GM10248 (cell line): ENCODE data around the gene LRRC19.

ENCODE experiments used
- CTCF ChIA-PET: fragments of 300-600 bp; sonication (Branson Sonifier 250); formaldehyde crosslinking; extraction: SDS; loops from one replicate; lab custom pipeline; 2021; ENCODE audit warnings: antibody characterized with exemption; lab: Yijun Ruan, JAX
- POLR2A ChIA-PET: fragments of 350-650 bp; sonication (Branson Sonifier 250); formaldehyde crosslinking; extraction: SDS; loops from one replicate; lab custom pipeline; 2020; ENCODE audit warnings: antibody characterized with exemption; lab: Yijun Ruan, JAX
- DNase-seq: peaks from one replicate; pipeline ENCODE4 v3.0.0; 2012; ENCODE audit errors: extremely low spot score
- TF ChIP-seq, protein P1 (sequence below): IDR thresholded peaks from 2 replicates; pipeline ENCODE4 v1.5.1; 2012; ENCODE audit warnings: mild to moderate bottlenecking, low read depth; ENCODE audit errors: extremely low read depth, missing control alignments, control extremely low read depth

The LRRC19 gene, protein sequence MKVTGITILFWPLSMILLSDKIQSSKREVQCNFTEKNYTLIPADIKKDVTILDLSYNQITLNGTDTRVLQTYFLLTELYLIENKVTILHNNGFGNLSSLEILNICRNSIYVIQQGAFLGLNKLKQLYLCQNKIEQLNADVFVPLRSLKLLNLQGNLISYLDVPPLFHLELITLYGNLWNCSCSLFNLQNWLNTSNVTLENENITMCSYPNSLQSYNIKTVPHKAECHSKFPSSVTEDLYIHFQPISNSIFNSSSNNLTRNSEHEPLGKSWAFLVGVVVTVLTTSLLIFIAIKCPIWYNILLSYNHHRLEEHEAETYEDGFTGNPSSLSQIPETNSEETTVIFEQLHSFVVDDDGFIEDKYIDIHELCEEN

DNA sequence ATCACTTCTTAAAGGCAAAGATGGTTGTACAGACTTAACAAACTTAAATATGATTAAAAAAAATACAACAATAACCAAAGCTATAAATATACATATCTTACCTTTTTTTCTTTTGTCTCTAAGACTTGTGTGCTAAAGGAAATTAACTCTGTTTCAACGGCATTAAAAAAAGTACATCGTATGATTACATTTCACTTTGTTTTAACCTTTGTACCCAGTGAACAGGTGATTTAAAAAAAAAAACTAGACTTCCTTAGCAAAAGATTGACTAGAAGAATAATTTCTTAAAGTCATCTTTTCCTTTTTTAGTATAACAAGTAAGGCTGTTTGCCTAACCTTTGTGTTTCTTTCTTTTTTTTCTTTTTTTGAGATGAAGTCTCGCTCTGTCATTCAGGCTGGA, at the start of gene LRRC19:
Gene LRRC19, minus strand, starts transcription at position 182 of the 400 bp plus-strand sequence. CDS start 5,978 bp downstream, outside the sequence.
- ChIA-PET CTCF (no interaction called here), POLR2A (no interaction called here)
- TF ChIP-seq, protein P1, sequence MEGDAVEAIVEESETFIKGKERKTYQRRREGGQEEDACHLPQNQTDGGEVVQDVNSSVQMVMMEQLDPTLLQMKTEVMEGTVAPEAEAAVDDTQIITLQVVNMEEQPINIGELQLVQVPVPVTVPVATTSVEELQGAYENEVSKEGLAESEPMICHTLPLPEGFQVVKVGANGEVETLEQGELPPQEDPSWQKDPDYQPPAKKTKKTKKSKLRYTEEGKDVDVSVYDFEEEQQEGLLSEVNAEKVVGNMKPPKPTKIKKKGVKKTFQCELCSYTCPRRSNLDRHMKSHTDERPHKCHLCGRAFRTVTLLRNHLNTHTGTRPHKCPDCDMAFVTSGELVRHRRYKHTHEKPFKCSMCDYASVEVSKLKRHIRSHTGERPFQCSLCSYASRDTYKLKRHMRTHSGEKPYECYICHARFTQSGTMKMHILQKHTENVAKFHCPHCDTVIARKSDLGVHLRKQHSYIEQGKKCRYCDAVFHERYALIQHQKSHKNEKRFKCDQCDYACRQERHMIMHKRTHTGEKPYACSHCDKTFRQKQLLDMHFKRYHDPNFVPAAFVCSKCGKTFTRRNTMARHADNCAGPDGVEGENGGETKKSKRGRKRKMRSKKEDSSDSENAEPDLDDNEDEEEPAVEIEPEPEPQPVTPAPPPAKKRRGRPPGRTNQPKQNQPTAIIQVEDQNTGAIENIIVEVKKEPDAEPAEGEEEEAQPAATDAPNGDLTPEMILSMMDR = no peak
- no peak for DNase-seq

DNA sequence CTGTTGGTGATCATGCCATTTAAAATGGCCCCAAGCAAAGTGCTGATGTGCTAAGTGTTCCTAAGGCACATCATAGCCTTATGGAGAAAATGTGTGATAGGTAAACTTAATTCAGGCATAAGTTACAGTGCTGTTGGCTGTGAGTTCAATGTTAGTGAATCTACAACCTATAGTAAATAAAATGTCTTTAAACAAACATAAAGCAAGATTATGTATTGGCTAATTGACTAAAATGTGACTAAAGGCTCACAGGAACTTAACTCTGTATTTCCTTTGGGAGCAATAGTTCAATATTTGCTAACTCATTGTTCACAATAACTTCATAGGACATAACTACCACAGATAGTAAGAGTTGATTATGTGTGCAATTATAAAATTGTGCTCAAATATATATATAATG, 49.4 kb upstream of the LRRC19 start:
- POLR2A ChIA-PET = no interaction called here
- DNase-seq = no peak
- TF ChIP-seq, protein P1 = no peak
- CTCF ChIA-PET = interaction anchor here (1.3 kb wide), 1 partner anchor 13 kb away, joined by 3 read pairs; no protein-coding TSS in a partner anchor

DNA sequence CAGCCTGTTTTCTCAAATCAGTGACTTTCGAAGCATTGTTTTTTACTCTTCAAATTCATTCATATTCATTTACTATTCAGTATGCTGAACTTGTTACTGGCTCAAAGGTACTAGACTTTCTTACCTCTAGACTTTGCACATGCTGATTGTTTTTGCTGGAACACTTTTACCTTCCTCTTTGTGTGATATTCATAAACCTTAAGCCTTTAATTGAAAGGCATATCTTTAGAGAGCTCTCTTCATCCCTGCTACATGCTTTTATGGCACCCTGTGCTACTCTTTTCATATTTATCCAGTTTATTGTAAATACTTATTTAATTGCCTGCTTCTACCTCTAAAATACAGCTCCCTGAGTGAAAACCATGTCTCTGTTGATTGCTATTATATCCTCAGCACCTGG, 48.7 kb upstream of the LRRC19 start:
- TF ChIP-seq, protein P1 = no peak
- POLR2A ChIA-PET = no interaction called here
- CTCF ChIA-PET = no interaction called here
- no peak for DNase-seq

DNA sequence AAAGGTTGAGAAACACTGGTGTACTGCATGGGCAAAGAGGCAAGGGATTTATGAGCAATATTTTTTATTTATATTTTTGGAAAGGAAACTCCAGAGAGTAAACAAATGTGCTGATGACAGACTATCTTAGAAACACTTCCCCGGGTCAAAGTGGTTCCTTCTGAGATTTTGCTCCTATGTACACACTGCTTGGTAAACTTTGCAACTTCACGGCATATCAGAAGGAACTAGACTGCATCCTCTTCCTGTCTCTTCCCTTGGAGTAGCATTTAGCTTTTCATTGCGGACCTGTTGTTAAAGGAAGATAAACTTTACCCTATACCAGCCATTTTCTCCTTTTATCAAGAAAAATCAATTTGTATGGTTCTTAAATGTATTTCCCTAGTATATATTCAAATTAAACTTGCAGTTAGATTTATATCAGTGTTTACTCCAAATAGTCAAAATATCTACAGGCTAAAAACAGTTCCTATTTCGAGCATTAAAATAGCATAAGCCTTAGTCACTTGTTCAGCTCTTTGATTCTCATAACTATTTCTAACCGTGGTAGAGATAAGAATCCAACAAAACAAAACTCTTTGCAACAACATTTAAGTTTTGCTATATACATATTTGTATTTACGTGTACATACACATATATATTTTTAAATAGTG, 48.0 kb upstream of the LRRC19 start:
- ChIA-PET POLR2A (no interaction called here), CTCF (no interaction called here)
- DNase-seq = no peak
- TF ChIP-seq, protein P1 = no peak

DNA sequence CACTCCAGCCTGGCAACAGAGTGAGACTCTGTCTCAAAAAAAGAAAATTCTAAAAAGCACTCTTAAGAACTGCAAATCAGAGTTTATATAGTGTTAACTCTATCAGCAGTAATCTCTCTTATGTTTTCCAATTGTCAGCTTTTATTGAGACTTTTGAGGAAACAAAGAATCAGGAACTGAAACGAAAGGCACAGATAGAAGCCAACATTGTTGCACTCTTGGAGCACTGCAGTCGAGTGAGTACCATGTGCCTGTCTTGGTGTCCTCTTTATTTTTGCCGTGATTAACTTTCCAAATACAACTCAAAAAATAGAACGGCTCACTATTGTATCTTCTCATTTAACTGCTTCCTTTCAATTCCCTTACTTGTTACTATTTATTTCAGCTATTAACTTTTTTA, 41.7 kb upstream of the LRRC19 start:
- DNase-seq = no peak
- CTCF ChIA-PET = interaction anchor here (1.0 to 1.4 kb wide), 2 partner anchors 14 to 524 kb away, joined by 3 to 4 read pairs; no protein-coding TSS in a partner anchor
- POLR2A ChIA-PET = no interaction called here
- TF ChIP-seq, protein P1 = no peak

DNA sequence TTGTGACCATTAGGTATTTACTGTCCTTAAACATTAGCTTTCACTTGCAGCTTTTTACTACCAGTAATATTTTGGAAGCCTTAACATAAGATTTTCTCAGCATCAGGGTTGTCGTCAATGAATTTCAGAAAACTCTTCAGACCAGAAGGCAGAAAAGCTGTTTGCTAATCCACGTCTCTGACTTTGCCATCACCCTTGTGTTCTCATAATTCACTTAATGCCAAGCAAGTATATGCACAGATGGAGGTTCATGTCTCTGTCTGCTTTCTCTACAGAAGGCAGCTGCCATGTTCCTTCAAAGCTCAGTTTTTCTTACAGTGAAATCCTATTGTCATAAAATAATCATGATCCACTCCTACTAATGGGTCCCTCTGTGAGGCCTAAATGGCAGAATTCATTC, 37.7 kb upstream of the LRRC19 start:
- CTCF ChIA-PET = interaction anchor here (1.1 to 1.9 kb wide), 2 partner anchors 10 to 13 kb away, joined by 3 to 6 read pairs; no protein-coding TSS in a partner anchor
- TF ChIP-seq, protein P1 = no peak
- no peak for DNase-seq
- POLR2A ChIA-PET = no interaction called here
